Pulmonary artery endothelial cell (primary cell): ENCODE measurements around the gene CCDC201. TPM values are rescaled to one million over a fixed set of nuclear protein-coding genes. Genes with fewer than 3 reads are reported as not detected.

Experiments
- DNase-seq: peaks from one replicate; pipeline ENCODE4 v3.0.0-alpha.2; 2011; ENCODE audit warnings: low read depth, low spot score
- total RNA-seq: library from RNA; depleted of rRNA; stranded (reverse); fragments of >200 nt; gene quantifications from 2 replicates; pipeline ENCODE4 v1.2.3, GENCODE V29; 2014

The CCDC201 gene, protein sequence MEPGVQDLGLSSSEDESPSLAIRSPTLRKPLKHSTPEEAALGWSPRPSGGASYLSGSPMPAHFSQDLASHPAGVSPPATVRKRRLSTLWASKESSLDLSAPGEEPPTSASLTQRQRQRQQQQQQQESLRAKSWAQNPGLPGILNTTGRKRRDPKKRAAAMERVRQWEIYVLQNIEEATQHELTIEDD
- not detected in 2 replicates for total RNA-seq

DNA sequence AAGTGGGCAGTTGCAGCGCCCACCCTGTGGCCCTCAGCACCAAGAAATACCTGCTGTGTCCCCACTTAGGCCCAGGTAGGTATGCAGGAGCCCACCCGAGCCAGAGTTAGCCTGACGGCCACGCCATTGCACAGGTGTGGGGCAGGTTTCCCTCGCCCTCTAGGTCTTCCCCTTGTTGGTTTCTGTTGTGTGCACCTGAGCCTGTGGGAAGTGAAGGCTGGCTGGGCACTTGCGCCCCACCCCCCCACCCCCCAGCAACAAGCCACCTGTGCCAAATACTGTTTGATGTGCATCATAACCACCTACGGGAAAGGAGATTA lies at the start of gene CCDC201:
TSS of gene CCDC201 (minus strand) at position 48 of the 320 bp plus-strand sequence. CDS start 75 bp downstream, outside the sequence.
- DNase-seq = no peak

DNA sequence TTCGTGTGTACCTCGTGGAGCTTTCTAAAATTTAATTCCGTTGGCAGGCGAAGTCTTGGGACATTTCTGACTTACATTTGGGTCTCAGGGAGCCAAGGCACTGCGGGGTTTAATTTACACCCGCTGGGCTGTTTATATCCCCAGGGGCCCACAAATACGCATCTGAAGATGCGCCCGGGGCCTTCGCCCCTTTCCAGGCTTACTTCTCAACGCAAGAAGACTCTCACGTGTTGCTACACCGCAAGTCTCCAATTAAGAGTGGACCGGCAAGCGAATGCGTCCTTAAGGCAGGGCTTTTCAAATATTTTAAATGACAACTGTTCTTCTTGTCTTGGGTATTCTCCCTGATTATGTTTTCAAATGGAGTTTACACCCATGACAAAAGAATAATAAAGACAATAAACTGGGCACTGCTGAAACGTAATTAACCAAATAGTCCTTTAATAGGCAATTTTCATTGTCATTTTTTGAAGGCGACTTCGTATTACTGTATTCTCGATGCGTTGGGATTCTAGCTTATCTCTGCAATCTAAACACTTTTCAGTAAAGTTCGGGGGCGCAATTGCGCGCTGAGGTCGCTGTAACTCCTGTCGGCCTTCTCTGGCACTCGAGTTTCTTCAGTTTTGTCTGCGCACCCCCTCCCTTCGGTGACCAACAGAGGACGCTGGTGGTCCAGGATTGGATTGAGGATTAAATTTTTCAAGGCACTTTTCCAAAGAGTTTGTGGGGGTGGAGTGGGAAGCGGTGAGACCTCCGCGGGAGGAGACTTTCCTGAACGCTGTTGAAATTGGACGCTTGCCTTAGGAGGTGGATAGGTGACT lies 49.0 kb upstream of the CCDC201 start:
- DNase-seq = no peak

DNA sequence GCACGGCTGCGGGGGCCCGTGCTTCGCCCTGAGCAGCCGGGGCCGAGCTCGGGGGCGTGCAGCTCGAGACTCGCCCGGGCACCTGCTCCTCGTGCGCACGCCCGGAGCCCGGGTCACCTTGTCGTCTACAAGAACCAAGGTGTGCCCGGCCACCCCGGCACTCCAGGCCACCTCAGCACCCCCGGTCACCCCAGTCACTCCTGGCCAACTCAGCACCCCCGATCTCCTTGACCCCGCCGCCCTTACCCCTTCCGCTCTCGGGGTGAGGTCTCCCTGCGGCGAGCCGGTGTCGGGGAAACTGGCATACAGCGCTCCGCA lies 48.5 kb upstream of the CCDC201 start:
- no peak for DNase-seq

DNA sequence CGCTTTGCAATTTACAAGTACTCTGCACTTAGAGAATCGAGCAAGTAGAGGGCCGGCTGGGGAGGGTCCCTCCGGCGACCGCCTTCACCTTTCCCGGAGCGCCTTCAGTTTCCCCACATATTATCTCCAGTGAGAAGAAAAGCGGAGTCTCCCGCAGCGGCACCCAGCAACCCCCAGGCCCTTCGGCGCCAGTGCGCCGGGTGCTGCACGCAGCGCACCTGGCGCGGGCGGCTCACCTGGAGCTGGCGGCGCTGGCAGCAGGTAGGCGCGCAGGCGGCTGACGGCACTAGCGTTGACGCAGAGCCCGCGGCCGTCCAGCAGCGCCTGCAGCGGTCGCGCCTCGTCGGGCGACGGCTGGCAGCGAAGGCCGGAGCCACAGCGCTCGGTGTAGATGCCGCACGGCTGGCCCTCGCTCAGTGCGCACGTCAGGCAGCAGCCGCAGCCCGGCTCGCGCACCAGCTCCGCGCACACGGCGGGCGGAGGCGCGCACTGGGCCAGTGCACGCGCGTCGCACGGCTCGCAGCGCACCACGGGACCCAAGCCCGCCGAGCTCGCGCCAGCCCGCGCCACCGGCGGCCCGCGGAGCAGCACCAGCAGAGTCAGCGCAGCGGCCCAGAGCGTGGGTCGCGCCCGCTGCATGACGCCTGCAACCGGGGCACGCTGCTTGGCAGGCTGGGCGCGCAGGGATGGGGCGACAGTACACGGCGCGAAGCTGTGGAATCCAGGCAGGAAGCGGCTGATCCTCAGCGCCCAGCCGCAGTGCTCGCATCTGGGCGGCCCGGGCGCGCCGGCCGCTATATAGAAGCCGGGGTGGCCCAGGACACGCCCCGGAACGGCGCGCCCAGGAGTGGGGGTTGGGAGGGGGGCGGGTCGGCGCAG lies 47.9 kb upstream of the CCDC201 start, which contains the start of gene IGFBP3:
TSS of gene IGFBP3 (minus strand) at position 771 of the 879 bp plus-strand sequence. CDS start at position 639, 132 bp downstream.
- no peak for DNase-seq

DNA sequence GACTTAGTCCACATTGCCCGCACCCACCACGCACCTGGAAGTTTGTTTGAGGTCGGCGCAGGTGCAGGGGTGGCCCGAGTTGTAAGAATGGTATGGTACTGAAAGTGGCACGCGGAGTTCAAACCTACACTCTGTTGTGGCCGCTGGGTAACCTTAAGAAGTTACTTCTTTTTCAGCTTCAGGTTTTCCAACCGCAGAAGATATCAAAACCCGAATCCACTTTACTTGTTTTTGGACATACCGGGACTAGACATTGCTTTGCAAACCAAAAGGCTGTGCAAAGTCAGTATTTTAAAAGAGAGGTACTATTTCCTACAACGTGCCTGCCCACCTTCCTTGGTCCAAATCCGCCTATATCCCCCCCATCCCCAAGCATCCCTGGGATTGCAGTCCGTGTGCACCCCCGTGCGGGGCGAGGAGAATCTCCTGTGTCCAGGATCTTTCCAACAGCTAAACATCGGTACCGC lies 47.1 kb upstream of the CCDC201 start:
- no peak for DNase-seq

DNA sequence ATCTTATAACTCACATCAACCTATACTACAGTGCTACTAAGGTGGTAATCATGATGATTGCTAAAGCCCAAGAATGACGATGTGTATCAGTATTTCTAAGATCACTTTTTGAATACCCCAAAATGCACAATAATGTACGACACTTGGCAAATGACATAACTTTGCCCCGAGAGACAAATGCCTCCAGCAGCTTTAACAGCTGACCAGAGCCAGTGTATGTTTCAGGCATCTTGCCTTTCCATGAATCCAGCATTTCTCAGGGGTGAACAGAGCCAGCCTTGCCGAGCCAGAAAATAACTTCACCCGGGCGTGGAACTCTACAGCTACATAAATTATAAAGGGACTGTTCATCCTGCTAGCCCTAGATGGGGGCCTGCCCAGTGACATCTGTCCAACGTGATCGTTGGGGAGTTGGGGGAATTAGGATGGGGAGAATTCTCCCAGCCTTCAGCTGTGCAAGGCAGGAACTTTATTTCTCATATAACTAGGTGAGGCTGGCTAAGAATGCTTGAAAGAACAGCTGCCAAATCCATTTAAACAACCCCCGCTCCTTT lies 46.4 kb upstream of the CCDC201 start:
- DNase-seq = no peak

DNA sequence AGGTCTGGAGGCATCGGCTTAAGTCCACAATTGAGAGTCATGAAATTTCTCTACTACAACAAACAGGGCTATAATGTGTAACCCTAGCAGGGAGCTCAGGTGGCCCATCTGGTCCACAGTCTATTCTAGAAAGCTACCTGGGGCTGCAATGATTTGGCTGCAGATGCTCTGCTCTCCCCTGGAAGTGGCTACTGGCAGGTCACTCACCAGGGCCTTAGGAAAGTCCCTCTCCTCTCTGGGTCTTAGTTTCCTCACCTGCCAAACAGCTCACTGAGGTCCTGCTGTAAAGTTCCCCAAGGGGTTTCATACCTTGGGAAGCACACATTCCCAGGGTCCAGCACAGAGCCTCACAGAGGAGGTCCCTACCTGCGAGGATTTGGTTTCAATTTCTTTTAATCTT lies 45.7 kb upstream of the CCDC201 start:
- DNase-seq = no peak

DNA sequence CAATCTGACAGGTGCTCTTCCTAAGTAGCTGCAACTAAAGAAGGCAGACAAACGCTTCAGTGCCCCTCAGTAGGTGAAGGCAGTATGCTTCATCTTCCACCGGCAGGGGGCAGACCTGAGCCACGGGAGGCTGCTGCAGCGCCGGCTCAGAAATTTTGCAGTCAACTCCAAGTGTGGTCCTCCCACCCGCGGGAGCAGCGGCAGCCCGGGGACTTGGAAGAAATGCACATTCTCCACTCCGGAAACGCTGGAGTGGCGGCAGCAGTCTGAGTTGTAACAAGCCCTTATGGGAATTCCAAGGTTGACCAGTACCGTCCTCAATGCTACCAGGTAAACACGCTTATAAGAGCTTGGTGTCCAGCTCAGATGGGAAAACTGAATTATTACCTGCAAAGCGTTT lies 44.8 kb upstream of the CCDC201 start:
- DNase-seq = no peak

DNA sequence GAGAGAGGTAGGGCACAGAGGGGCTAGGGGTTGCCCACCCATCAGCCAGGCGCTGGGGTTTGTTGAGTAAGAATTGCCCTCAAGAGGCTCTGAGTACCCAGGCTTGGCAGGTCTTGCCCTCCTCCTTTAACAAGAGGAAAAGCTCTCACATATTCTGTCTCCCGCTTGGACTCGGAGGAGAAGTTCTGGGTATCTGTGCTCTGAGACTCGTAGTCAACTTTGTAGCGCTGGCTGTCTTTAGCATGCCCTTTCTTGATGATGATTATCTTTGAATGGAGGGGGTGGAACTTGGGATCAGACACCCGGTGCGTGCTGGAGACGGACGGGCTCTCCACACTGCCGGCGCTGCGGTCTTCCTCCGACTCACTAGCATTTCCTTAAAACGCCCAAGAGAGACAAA lies 44.2 kb upstream of the CCDC201 start:
- DNase-seq = no peak

DNA sequence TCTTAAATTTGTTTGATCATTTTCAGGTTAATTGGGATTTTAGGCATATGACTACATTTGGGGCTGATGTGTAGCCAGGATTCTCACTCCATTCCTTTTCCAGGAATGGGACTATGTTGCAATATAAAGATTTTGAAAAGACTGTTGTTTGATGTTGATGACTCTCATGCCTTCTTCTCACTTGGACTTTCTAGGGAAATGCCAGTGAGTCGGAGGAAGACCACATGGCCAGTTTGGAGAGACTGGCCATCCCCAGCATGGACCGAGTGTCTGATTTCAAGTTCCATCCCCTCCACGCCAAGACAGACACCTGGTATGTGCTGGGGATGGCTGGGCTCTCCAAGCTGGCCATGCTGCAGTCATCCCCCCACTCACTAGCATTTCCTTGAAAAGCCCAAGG lies 42.7 kb upstream of the CCDC201 start:
- no peak for DNase-seq

DNA sequence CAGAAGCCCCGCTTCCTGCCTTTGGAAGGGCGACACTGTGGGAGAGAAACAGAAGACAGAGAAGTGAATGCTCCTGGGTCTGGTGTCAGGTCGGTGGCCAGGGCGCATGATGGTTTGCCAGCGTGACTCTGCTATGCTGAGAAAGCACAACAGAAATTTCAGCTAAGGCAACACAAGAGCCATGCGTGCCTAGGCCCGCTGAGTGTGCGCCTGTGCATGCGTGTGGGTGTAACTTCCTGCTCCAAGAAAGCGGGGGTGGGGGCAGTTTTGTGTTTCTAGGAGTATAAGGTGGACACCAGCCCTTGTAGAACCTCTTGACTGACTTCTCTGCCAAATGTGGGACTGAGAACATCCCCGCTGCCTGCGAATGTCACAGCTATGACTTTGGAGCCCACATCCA lies 42.0 kb upstream of the CCDC201 start:
- no peak for DNase-seq

DNA sequence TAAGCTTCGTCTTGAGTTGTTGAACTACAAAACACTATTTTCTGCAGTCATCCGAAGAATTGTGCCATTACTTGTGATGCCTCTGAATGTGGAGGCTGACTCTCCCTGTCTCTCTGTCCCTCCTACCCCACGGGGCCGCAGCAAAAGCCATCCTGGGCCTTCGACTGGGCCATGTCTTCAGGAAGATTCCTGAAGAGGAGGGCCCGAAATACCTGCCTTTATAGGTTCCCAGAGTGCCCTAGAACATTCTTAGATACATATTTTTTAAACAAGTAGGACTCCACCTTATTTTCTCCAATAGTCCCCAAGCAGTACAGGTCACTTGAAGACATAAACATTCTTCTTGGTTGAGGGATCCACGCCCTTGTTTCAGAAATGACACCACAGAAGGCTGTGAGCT lies 40.1 kb upstream of the CCDC201 start:
- DNase-seq = no peak

DNA sequence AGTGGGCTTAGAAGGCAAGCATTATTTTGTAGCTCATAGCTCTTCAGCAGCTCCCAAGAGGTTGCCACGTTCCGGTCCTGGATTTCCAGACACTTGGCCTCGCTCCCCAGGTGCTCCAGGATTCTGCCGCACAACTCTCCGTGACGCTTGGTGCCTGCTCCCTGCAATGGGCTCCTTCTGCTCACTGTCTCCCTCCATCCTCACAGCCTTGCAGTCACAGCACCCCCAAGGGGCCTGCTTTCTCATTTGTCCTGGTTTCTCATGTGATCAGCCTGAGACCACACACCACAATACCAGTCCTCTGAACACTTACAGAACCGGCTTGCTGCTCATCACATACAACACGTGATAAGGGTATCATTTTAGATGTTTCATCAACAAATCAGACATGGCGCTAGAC lies 38.4 kb upstream of the CCDC201 start:
- DNase-seq = no peak

DNA sequence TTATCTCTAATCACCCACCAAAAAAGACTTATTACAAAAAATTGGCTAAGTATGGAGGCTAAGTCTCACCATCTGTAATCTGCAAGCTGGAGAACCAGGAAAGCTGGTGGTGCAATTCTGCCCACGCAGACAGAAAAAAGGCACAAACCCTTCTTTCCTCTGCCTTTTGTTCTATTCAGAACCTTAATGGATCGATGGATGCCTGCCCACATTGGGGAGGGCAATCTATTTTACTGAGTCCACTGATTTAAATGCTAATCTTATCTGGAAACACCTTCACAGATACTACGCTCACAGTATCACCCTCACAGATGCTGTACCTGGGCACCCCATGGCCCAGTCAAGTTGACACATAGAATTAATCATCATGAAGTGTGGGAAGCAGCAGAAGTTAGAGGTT lies 38.0 kb upstream of the CCDC201 start:
- DNase-seq = no peak

DNA sequence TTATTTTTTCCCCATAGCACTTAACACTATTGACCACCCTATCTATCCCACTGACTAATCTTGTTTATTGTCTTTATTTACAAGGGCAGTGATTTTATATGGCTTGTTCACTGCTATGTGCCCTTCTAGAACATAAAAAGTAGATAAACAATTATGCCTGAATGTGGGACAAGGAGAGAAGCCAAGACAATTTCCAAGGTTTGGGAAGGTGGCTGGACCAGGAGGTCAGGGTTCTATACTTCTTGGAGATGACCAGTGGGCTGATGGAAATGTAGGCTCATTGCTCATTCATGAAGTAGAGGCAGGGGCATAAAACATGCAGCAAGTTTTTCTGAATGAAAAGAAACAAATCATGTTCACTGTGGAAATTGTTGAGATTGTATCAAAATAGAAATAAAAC lies 36.7 kb upstream of the CCDC201 start:
- DNase-seq = no peak

DNA sequence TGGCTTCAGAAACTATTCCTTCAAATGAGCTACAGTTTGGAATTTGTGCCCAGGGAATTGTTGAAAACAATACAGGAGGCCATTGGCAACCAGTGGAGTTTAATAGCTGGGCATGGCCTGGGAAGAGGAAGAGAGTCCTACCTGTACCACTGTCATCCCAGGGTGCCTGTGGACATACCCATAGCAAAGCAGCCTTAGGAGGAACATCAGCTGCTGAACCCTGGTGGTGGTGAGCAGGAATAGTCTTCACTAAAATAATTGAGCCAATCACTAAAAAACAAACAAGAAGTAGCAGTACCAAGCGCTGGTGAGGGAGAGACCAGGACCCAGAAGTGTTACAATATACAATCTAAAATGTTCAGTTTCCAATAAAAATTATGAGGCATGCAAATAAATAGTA lies 29.9 kb upstream of the CCDC201 start:
- no peak for DNase-seq

DNA sequence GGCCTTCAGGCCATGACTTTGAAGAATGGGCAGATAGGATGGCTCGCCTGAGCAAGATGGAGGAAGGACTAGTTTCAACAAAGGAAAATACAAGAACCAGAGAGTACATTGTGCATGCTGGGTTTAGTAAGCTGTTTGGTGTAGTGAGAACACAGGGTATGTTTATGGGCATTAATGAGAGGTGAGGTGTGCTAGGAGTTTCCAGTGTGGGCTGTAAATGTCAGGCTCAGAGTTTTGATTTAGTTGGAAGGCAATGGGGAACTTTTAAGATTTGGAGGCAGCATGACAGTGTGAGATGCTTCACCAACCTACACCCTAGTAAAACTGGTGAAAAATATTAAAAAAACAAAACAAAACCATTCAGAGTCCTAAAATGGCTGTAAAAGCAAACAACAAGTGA lies 28.7 kb upstream of the CCDC201 start:
- DNase-seq = no peak

DNA sequence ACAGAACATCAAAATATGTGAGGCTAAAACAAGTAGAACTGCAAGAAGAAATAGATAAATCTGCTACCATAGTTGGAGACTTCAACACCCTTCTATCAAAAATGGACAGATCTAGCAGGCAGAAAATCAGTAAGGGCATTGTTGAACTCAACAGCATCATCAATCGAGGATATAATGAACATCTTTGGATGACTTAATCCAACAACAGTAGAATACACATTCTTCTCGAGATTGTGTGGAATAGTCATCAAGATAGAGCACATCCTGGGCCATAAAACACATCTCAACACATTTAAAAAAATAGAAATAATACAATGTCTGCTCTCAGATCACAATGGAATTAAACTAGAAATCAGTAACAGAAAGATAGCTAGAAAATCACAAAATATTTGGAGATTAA lies 25.3 kb upstream of the CCDC201 start:
- DNase-seq = no peak

DNA sequence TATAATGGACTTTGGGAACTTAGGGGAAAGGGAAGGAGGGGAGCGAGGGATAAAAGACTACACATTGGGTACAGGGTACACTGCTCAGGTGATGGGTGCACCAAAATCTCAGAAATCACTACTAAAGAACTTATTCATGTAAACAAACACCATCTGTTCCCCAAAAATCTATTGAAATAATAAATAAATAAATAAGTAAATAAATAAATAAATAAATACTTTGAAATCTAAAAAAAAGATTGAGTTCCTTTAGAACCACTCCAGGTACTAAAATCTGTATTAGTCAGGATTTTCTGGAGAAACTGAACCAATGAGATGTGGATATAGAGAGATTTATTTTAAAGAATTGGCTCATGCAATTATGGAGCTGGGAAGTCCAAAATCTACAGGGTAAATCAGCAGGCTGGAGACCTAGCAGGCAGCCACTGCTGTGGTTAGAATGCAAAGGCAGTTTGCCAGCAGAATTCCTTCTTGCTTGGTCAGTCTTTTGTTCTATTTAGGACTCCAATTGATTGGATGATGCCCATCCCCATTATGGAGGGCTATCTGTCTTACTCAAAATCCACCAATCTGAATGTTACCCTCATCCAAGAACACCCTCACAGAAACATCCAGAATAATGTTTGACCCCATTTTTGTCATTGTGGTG lies 24.3 kb upstream of the CCDC201 start:
- no peak for DNase-seq

DNA sequence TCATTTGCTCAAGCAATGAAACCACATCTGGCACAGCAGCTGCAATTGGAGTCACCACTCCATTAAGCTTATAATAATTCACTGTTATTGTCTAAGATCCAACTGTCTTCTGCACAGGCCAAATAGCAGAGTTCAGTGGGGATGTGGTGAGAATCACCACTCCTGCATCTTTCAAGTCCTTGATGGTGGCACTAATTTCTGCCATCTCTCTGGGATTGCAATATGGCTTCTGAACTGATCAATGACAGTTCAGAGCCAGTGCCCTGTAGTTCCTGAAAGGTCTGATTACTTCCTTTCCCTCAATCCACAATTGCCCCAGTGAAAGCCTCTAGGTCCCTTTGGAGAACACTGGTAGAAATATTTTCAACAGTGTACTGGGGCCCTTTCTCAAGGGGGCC lies 21.8 kb upstream of the CCDC201 start:
- no peak for DNase-seq

DNA sequence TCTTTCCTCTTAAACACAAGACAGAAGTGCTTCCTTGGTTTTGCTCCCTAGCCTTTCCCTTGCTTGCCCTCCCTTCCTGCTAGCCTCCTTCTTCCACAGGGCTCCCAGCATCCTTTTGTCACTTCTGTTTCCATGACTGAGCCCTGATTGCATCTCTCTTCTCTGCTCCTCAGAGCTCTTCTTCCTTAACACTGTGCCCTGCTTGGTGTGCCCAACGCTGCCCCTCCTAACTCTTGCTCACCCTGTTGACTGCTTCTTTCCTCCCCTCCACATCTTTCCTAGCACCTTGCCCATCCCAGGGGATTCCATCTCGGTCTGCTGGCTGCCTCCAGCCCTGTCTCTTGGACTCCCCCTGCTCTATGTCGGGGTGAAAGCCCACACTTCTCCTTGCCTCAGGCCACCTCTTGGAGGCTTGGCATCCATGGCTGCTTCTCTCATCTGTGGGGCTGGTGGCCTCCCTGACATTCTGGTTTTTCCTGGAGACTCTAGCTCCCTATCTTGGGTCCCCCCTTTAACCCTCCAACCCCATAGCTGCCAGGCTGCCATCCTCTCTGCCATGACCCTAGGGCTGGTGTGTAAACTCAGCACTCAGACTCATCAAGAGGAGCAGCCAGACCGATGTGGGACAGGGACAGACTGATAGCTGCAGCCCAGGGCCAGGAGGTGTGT lies 21.2 kb upstream of the CCDC201 start:
- DNase-seq = no peak
